ENCODE results near the gene CEP162. TPM values are rescaled to one million over a fixed set of nuclear protein-coding genes. Genes with fewer than 3 reads are reported as not detected.

Gene CEP162
- total and polyA plus RNA-seq, 2 of the 8 experiments (the other 6 are each of a cell fraction or from before 2014, with no cell fraction given): 1.3 to 10.6 TPM

DNA sequence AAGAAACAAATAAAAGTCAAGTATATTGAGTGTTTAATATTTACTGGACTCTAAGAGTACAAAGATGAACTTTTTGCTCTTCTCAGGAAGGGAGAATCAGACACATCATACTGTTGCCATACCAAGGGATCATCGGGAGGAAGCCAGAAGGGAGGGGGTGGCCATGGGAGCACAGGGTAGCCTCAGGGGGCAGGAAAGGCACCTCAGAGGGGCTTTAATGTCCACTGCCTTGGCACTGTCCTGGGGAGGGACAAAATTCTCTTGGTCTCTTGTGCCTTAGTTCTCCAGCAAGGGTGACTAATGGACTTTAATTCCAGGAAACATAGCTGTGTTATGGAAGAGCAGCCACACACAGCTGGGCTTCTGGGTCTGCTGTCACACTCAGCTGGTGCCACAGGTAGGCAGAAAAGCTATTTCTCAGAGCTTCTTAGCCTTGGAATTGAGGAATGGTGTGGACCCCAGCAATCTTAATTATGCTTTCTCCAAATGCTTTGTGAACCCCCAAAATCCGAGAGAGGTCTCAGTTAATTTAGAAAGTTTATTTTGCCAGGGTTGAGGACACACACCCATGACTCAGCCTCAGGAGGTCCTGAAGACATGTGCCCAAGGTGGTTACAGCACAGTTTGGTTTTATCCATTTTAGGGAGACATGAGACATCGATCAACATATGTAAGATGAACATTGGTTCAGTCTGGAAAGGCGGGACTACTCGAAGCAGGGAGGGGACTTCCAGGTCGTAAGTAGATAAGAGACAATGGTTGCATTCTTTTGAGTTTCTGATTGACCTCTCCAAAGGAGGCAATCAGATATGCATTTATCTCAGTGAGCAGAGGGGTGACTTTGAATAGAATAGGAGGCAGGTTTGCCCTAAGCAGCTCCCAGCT lies 140.7 kb downstream of the CEP162 start (continued):
- TF ChIP-seq, protein P1, sequence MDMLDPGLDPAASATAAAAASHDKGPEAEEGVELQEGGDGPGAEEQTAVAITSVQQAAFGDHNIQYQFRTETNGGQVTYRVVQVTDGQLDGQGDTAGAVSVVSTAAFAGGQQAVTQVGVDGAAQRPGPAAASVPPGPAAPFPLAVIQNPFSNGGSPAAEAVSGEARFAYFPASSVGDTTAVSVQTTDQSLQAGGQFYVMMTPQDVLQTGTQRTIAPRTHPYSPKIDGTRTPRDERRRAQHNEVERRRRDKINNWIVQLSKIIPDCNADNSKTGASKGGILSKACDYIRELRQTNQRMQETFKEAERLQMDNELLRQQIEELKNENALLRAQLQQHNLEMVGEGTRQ (IDR thresholded peaks at IDR 0.05; ENCODE audit: low read length): no peak
- TF ChIP-seq ZNF274 (IDR thresholded peaks at IDR 0.05; ENCODE audit: borderline replicate concordance, extremely low read depth, low read length): no peak
- no peak for TF ChIP-seq POU5F1 (IDR thresholded peaks at IDR 0.05; ENCODE audit: low read depth, low read length)
- TF ChIP-seq KDM5A (IDR thresholded peaks at IDR 0.05; ENCODE audit: low read length): no peak
- TF ChIP-seq CEBPB (IDR thresholded peaks at IDR 0.05; ENCODE audit: low read depth, low read length): no peak
- no peak for TF ChIP-seq BRCA1 (IDR thresholded peaks at IDR 0.05; ENCODE audit: low read depth, low read length)
- no peak for TF ChIP-seq YY1 (IDR thresholded peaks at IDR 0.05; ENCODE audit: low read depth, low read length)
- no peak for TF ChIP-seq GABPA (IDR thresholded peaks at IDR 0.05; ENCODE audit: borderline replicate concordance, insufficient read depth, low read length)
- TF ChIP-seq NANOG (IDR thresholded peaks at IDR 0.05; ENCODE audit: insufficient read depth, low read depth, low read length, poor library complexity, severe bottlenecking): no peak
- TF ChIP-seq SUZ12 (IDR thresholded peaks at IDR 0.05; ENCODE audit: low read length): no peak
- TF ChIP-seq TCF12 (IDR thresholded peaks at IDR 0.05; ENCODE audit: low read depth, low read length): no peak

Measured in H1 (cell line).